ENCODE results near the gene ROBO2. TPM values are rescaled to one million over a fixed set of nuclear protein-coding genes. Genes with fewer than 3 reads are reported as not detected.

The ROBO2 gene
- total and polyA plus RNA-seq, 10 of the 15 experiments (the other 5 are each of a cell fraction or from before 2014, with no cell fraction given) = 0.22 to 2.5 (median 0.81) TPM

- RAD21 ChIA-PET (ENCODE audit: unreplicated experiment) = no interaction called here
Measured at GRCh38 chr3:77240072-77240650, 200.3 kb downstream of the ROBO2 start.

GRCh38 chr3:77242371-77242770, 202.5 kb downstream of the ROBO2 start:
- Histone ChIP-seq H3K9me3 (replicated peaks; ENCODE audit: control insufficient read depth, insufficient read depth, low read length) (no peaks in the 10 kb centered on the region), H3K27me3 (replicated peaks in 1 of 2; ENCODE audit: control insufficient read depth in 2 of 2, insufficient read depth in 2 of 2, low read length in 1 of 2) (no peaks in the 10 kb centered on the region), H3K9ac (ENCODE audit: control insufficient read depth, insufficient read depth, low read length) (no peak overlapping the region), H3K4me3 (no peak overlapping the region), H2AFZ (ENCODE audit: control insufficient read depth, low read depth, low read length) (no peak overlapping the region), H3K36me3 (ENCODE audit: control insufficient read depth in 2 of 2, insufficient read depth in 2 of 2, low read length in 1 of 2) (no peaks in the 10 kb centered on the region), H4K20me1 (ENCODE audit: control insufficient read depth, insufficient read depth) (no peaks in the 10 kb centered on the region), H3K27ac (ENCODE audit: control insufficient read depth, insufficient read depth) (no peak overlapping the region), H3K79me2 (ENCODE audit: control insufficient read depth, insufficient read depth, low read length) (no peaks in the 10 kb centered on the region), H3K4me2 (ENCODE audit: control insufficient read depth, insufficient read depth) (no peak overlapping the region), H3K4me1 (ENCODE audit: control insufficient read depth, insufficient read depth, low read length) (no peaks in the 10 kb centered on the region)
- ChIA-PET CTCF (interaction anchor here (1.3 kb wide), 1 partner anchor 9 kb away, joined by 3 read pairs; no protein-coding TSS in a partner anchor), RAD21 (ENCODE audit: unreplicated experiment) (no interaction called here), POLR2A (no interaction called here), SMC1A (ENCODE audit: uncharacterized antibody, unreplicated experiment) (no interaction called here)
- no TSS peak for BruUV-seq (replicated peaks)
- intact Hi-C loops (cut with micrococcal nuclease; ENCODE audit: unreplicated experiment) (no loop called here), in situ Hi-C loops (cut with MboI) (no loop called here)
- DNase-seq (ENCODE audit: low read depth, low spot score) (no peak), FAIRE-seq (no peak), ATAC-seq (no peak)
- 0% methylated on average over 2 of the region's 2 CpGs for WGBS (ENCODE audit: insufficient coverage, insufficient replicate concordance, low lambda C conversion rate, missing lambda C conversion rate)
- no peak for TF ChIP-seq REST (IDR thresholded peaks at IDR 0.05; ENCODE audit: low read depth, low read length)
- TF ChIP-seq, protein P1, sequence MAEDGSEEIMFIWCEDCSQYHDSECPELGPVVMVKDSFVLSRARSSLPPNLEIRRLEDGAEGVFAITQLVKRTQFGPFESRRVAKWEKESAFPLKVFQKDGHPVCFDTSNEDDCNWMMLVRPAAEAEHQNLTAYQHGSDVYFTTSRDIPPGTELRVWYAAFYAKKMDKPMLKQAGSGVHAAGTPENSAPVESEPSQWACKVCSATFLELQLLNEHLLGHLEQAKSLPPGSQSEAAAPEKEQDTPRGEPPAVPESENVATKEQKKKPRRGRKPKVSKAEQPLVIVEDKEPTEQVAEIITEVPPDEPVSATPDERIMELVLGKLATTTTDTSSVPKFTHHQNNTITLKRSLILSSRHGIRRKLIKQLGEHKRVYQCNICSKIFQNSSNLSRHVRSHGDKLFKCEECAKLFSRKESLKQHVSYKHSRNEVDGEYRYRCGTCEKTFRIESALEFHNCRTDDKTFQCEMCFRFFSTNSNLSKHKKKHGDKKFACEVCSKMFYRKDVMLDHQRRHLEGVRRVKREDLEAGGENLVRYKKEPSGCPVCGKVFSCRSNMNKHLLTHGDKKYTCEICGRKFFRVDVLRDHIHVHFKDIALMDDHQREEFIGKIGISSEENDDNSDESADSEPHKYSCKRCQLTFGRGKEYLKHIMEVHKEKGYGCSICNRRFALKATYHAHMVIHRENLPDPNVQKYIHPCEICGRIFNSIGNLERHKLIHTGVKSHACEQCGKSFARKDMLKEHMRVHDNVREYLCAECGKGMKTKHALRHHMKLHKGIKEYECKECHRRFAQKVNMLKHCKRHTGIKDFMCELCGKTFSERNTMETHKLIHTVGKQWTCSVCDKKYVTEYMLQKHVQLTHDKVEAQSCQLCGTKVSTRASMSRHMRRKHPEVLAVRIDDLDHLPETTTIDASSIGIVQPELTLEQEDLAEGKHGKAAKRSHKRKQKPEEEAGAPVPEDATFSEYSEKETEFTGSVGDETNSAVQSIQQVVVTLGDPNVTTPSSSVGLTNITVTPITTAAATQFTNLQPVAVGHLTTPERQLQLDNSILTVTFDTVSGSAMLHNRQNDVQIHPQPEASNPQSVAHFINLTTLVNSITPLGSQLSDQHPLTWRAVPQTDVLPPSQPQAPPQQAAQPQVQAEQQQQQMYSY (CRISPR knock-in tag; IDR thresholded peaks at IDR 0.05) = no peak

More at GRCh38 chr3:77240072-77240650, 200.3 kb downstream of the ROBO2 start:
- Histone ChIP-seq H3K4me2 (ENCODE audit: control insufficient read depth, insufficient read depth) (no peak overlapping the region), H3K36me3 (ENCODE audit: control insufficient read depth in 2 of 2, insufficient read depth in 2 of 2, low read length in 1 of 2) (no peaks in the 10 kb centered on the region), H2AFZ (ENCODE audit: control insufficient read depth, low read depth, low read length) (no peak overlapping the region), H3K9me3 (replicated peaks; ENCODE audit: control insufficient read depth, insufficient read depth, low read length) (no peaks in the 10 kb centered on the region), H3K79me2 (ENCODE audit: control insufficient read depth, insufficient read depth, low read length) (no peaks in the 10 kb centered on the region), H3K4me3 (no peak overlapping the region), H3K27me3 (replicated peaks in 1 of 2; ENCODE audit: control insufficient read depth in 2 of 2, insufficient read depth in 2 of 2, low read length in 1 of 2) (no peaks in the 10 kb centered on the region), H3K9ac (ENCODE audit: control insufficient read depth, insufficient read depth, low read length) (no peak overlapping the region), H3K4me1 (ENCODE audit: control insufficient read depth, insufficient read depth, low read length) (no peaks in the 10 kb centered on the region), H3K27ac (ENCODE audit: control insufficient read depth, insufficient read depth) (no peak overlapping the region), H4K20me1 (ENCODE audit: control insufficient read depth, insufficient read depth) (no peaks in the 10 kb centered on the region)
- ChIA-PET CTCF (no interaction called here), POLR2A (no interaction called here), SMC1A (ENCODE audit: uncharacterized antibody, unreplicated experiment) (no interaction called here)
- in situ Hi-C loops (cut with MboI) (no loop called here), intact Hi-C loops (cut with micrococcal nuclease; ENCODE audit: unreplicated experiment) (no loop called here)
- FAIRE-seq (no peak), DNase-seq (ENCODE audit: low read depth, low spot score) (no peak), ATAC-seq (no peak)
- 54% methylated on average over 37 of the region's 40 CpGs for WGBS (ENCODE audit: insufficient coverage, insufficient replicate concordance, low lambda C conversion rate, missing lambda C conversion rate)
- no peak for TF ChIP-seq POLR2AphosphoS5 (IDR thresholded peaks at IDR 0.05; ENCODE audit: low read length)
- no peak for TF ChIP-seq CBX5 (IDR thresholded peaks at IDR 0.05; ENCODE audit: low read depth)
- TF ChIP-seq, protein P2, sequence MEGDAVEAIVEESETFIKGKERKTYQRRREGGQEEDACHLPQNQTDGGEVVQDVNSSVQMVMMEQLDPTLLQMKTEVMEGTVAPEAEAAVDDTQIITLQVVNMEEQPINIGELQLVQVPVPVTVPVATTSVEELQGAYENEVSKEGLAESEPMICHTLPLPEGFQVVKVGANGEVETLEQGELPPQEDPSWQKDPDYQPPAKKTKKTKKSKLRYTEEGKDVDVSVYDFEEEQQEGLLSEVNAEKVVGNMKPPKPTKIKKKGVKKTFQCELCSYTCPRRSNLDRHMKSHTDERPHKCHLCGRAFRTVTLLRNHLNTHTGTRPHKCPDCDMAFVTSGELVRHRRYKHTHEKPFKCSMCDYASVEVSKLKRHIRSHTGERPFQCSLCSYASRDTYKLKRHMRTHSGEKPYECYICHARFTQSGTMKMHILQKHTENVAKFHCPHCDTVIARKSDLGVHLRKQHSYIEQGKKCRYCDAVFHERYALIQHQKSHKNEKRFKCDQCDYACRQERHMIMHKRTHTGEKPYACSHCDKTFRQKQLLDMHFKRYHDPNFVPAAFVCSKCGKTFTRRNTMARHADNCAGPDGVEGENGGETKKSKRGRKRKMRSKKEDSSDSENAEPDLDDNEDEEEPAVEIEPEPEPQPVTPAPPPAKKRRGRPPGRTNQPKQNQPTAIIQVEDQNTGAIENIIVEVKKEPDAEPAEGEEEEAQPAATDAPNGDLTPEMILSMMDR (IDR thresholded peaks at IDR 0.05 in 2 of 3, conservative IDR thresholded peaks at IDR 0.05 in 1 of 3; ENCODE audit: control insufficient read depth in 2 of 3, extremely low read depth in 1 of 3, insufficient read depth in 1 of 3, low read depth in 3 of 3, low read length in 3 of 3) = no peak
- TF ChIP-seq TBL1XR1 (IDR thresholded peaks at IDR 0.05; ENCODE audit: low read depth, low read length) = no peak
- no peak for TF ChIP-seq SIX5 (IDR thresholded peaks at IDR 0.05; ENCODE audit: low read depth, low read length, severe bottlenecking)
- no TSS peak for BruUV-seq (replicated peaks)

All from GM12878 (cell line).